ENCODE data around the gene LYAR. TPM values are rescaled to one million over a fixed set of nuclear protein-coding genes. Genes with fewer than 3 reads are reported as not detected.

LYAR gene
- total and polyA plus RNA-seq, 2 donors (not counting 3 experiments of a cell fraction or from before 2014, with no cell fraction given), result 4.2 to 24.6 TPM

DNA sequence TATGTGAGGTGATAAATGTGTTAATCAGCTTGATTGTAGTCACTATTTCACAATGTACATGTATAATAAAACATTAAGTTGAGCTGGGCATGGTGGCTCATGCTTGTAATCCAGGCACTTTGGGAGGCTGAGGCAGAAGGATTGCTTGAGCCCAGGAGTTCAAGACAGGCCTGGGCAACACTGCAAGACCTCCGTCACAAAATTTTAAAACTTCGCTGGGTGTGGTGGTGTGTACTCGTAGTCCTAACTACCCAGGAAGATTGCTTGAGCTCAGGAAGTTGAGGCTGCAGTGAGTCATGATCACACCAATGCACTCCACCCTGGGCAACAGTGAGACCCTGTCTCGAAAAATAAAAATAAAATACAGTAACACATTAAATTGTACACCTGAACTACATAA is 20.1 kb downstream of the LYAR start:
- Histone ChIP-seq H4K20me1 (replicated peaks; ENCODE audit: control insufficient read depth, extremely low read depth, insufficient read depth, low read length) (no peaks in the 10 kb centered on the region), H3K9me3 (replicated peaks; ENCODE audit: control insufficient read depth, insufficient read depth, low read length) (no peaks in the 10 kb centered on the region), H3K9ac (replicated peaks; ENCODE audit: extremely low read depth, insufficient read depth, low read length) (peak overlapping the region; percentile 58), H3K9me1 (replicated peaks; ENCODE audit: control insufficient read depth, extremely low read depth, insufficient read depth, low read length) (no peaks in the 10 kb centered on the region), H3K4me3 (replicated peaks in 1 of 3; ENCODE audit: insufficient read depth in 1 of 3, low read depth in 1 of 3, low read length in 3 of 3) (no peak overlapping the region), H3K4me1 (ENCODE audit: control insufficient read depth, extremely low read depth, insufficient read depth, low read length) (peaks cover 25% of the 10 kb centered on the region), H3K4me2 (ENCODE audit: insufficient read depth, low read length) (peak overlapping the region; percentile 18), H3K79me2 (ENCODE audit: control insufficient read depth, insufficient read depth, low read length) (no peaks in the 10 kb centered on the region), H3K36me3 (ENCODE audit: control insufficient read depth in 2 of 2, extremely low read depth in 1 of 2, insufficient read depth in 2 of 2, low read length in 2 of 2) (peaks cover 4 to 11% of the 10 kb centered on the region in 2 experiments), H2AFZ (ENCODE audit: low read depth, low read length) (peak overlapping the region; percentile 68), H3K27me3 (ENCODE audit: control insufficient read depth in 2 of 2, insufficient read depth in 2 of 2, low read length in 2 of 2) (no peaks in the 10 kb centered on the region), H3K27ac (ENCODE audit: insufficient read depth, low read depth, low read length) (peak overlapping the region; percentile 77)
- FAIRE-seq (peak; percentile 95), DNase-seq (ENCODE audit: low read depth, low spot score) (peak; percentile 69)
- ChIA-PET CTCF (interaction anchor here (0.7 to 1.8 kb wide), 6 partner anchors 10 to 21 kb away, joined by 3 to 14 read pairs (median 3); partner anchors contain the start of genes LYAR and ZBTB49), POLR2A (interaction anchor here (0.7 kb wide), 1 partner anchor 43 kb away, joined by 5 read pairs; no protein-coding TSS in a partner anchor)
- no TSS peak for BruUV-seq (replicated peaks)
- dilution Hi-C loops (cut with MboI; ENCODE audit: extremely low pct_ligation_motif_present, low sequenced_read_pairs), result no loop called here
- intact Hi-C loops (cut with micrococcal nuclease), result loop anchor here (1.0 kb wide), 2 partner anchors 13 to 20 kb away; partner anchors contain the start of genes LYAR and ZBTB49
- TF ChIP-seq CTCF (IDR thresholded peaks at IDR 0.05; ENCODE audit: extremely low read depth in 1 of 2, insufficient read depth in 1 of 2, low read depth in 1 of 2, low read length in 2 of 2) (no peak), EZH2 (IDR thresholded peaks at IDR 0.05; ENCODE audit: borderline replicate concordance, low read depth, low read length, severe bottlenecking) (no peak), JUN (IDR thresholded peaks at IDR 0.05; ENCODE audit: borderline replicate concordance, insufficient read depth, insufficient read length, low read depth) (peak; percentile 57), POLR2A (IDR thresholded peaks at IDR 0.05; ENCODE audit: low read depth, low read length) (no peak), FOS (IDR thresholded peaks at IDR 0.05; ENCODE audit: borderline replicate concordance, insufficient read depth, low read length) (peak; percentile 79), GATA2 (IDR thresholded peaks at IDR 0.05; ENCODE audit: insufficient read depth, insufficient read length, low read depth, low read length) (no peak), POLR2AphosphoS5 (IDR thresholded peaks at IDR 0.05; ENCODE audit: insufficient read depth, low read depth, low read length) (peak; percentile 39), MYC (IDR thresholded peaks at IDR 0.05; ENCODE audit: low read depth, low read length) (no peak)
- TF ChIP-seq, protein P1, sequence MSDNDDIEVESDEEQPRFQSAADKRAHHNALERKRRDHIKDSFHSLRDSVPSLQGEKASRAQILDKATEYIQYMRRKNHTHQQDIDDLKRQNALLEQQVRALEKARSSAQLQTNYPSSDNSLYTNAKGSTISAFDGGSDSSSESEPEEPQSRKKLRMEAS (IDR thresholded peaks at IDR 0.05; ENCODE audit: insufficient read depth, insufficient read length), result no peak
